ENCODE measurements around the gene VOPP1.

- TF ChIP-seq CTCF (IDR thresholded peaks at IDR 0.05) (no peak), POLR2AphosphoS5 (IDR thresholded peaks at IDR 0.05) (peak in 2 of 3 donors; percentile 7 to 10)
Measured at GRCh38 chr7:55572378-55573233, at the start of gene VOPP1.

All from transverse colon (tissue), 4 donors.